ENCODE measurements around the gene TACR1. TPM values are rescaled to one million over a fixed set of nuclear protein-coding genes. Genes with fewer than 3 reads are reported as not detected.

Gene TACR1
- total and polyA plus RNA-seq, 2 of the 8 experiments (the other 6 are each of a cell fraction or from before 2014, with no cell fraction given) = 0.09 to 0.37 TPM

GRCh38 chr2:75221862-75222261 is 22.5 kb upstream of the TACR1 start:
- H3K14ac ChIP-seq (ENCODE audit: insufficient read length) = no peak overlapping the region
- H3K4me2 ChIP-seq (ENCODE audit: insufficient read depth in 1 of 2, low read depth in 2 of 2, low read length in 2 of 2) = no peak overlapping the region
- H2AFZ ChIP-seq (ENCODE audit: low read length) = peak overlapping the region; percentile 46; the same call in 1 of the 2 replicates
- no peak overlapping the region for H3K4ac ChIP-seq (replicated peaks; ENCODE audit: insufficient read length, low read depth, low read length)
- no peak overlapping the region for H2BK12ac ChIP-seq (ENCODE audit: low read depth, low read length)
- H3K23ac ChIP-seq (ENCODE audit: insufficient read length) = no peak overlapping the region
- H4K91ac ChIP-seq (replicated peaks; ENCODE audit: insufficient read length, low read length) = peak overlapping the region; percentile 19
- H3K79me1 ChIP-seq (ENCODE audit: low read depth, low read length) = no peaks in the 10 kb centered on the region
- 0 out of 2 replicates have a peak overlapping the region, but pooled peaks have one; percentile 29 for H2BK20ac ChIP-seq (ENCODE audit: low read length)
- no peak overlapping the region for H3K18ac ChIP-seq (ENCODE audit: extremely low read depth, low read length)
- no peaks in the 10 kb centered on the region for H3K27me3 ChIP-seq (replicated peaks in 1 of 4; ENCODE audit: control insufficient read depth in 3 of 4, extremely low read depth in 1 of 4, insufficient read depth in 3 of 4, low read length in 3 of 4)
- no peak overlapping the region for H2BK15ac ChIP-seq (ENCODE audit: low read length)
- no peaks in the 10 kb centered on the region for H3K79me2 ChIP-seq (ENCODE audit: control insufficient read depth in 1 of 2, insufficient read depth in 2 of 2, low read length in 2 of 2)
- H4K20me1 ChIP-seq (replicated peaks in 1 of 2; ENCODE audit: control insufficient read depth in 1 of 2, insufficient read depth in 2 of 2, low read length in 2 of 2) = no peaks in the 10 kb centered on the region
- no peak for DNase-seq (ENCODE audit: low read depth in 1 of 2, low spot score in 2 of 2)
- ChIA-PET POLR2A (ENCODE audit: partially characterized antibody) (no interaction called here), CTCF (ENCODE audit: partially characterized antibody) (interaction anchor here (0.6 kb wide), 1 partner anchor 158 kb away, joined by 3 read pairs; no protein-coding TSS in a partner anchor)
- no peak overlapping the region for H3K27ac ChIP-seq (ENCODE audit: low read depth, low read length)
- H2BK120ac ChIP-seq (replicated peaks; ENCODE audit: low read depth, low read length) = no peak overlapping the region
- H3K9ac ChIP-seq (replicated peaks in 1 of 4; ENCODE audit: extremely low read depth in 1 of 4, low read depth in 3 of 4, low read length in 3 of 4) = no peak overlapping the region
- H3K4me1 ChIP-seq (replicated peaks in 1 of 4; ENCODE audit: control insufficient read depth in 3 of 4, insufficient read depth in 4 of 4, low read length in 3 of 4) = no peaks in the 10 kb centered on the region
- WGBS, 2 experiments (ENCODE audit: extremely low coverage in 1 of 2, insufficient coverage in 1 of 2, insufficient read length in 1 of 2, insufficient replicate concordance in 2 of 2, low coverage in 1 of 2, low lambda C conversion rate in 2 of 2, missing lambda C conversion rate in 1 of 2) = 90% methylated on average over 3 of the region's 3 CpGs; no CpG with 5 or more reads in 1 of the 2 experiments
- peaks cover 6 to 7% of the 10 kb centered on the region in 2 experiments; a peak in 3 of 4 replicates for H3K9me3 ChIP-seq (ENCODE audit: insufficient read depth in 2 of 2, low read depth in 1 of 2, low read length in 1 of 2)
- H3K4me3 ChIP-seq (ENCODE audit: extremely low read depth in 1 of 4, insufficient read depth in 2 of 4, low read depth in 3 of 4, low read length in 4 of 4) = no peak overlapping the region
- FAIRE-seq = no peak
- no peak overlapping the region for H3K56ac ChIP-seq (replicated peaks; ENCODE audit: insufficient read length, low read depth, low read length)
- H3K36me3 ChIP-seq (ENCODE audit: control insufficient read depth in 2 of 4, insufficient read depth in 4 of 4, low read length in 3 of 4) = no peaks in the 10 kb centered on the region
- H2BK5ac ChIP-seq (ENCODE audit: low read depth, low read length) = no peak overlapping the region
- H4K8ac ChIP-seq (ENCODE audit: extremely low read depth, insufficient read depth, low read length) = no peak overlapping the region
- H2AK5ac ChIP-seq (ENCODE audit: low read depth, low read length) = no peak overlapping the region; the same call in 1 of the 2 replicates
- H4K5ac ChIP-seq (ENCODE audit: insufficient read length, low read depth, low read length) = no peak overlapping the region
- H3K23me2 ChIP-seq (ENCODE audit: low read depth, low read length) = no peaks in the 10 kb centered on the region
- TF ChIP-seq RFX5 (IDR thresholded peaks at IDR 0.05; ENCODE audit: borderline replicate concordance, low read depth, low read length) = no peak
- no peak for TF ChIP-seq TCF12 (IDR thresholded peaks at IDR 0.05; ENCODE audit: low read depth, low read length)
- no peak for TF ChIP-seq KDM5A (IDR thresholded peaks at IDR 0.05; ENCODE audit: low read length)
- no peak for TF ChIP-seq CBX8 (IDR thresholded peaks at IDR 0.05; ENCODE audit: borderline replicate concordance, low read depth, low read length)
- TF ChIP-seq CEBPB (IDR thresholded peaks at IDR 0.05; ENCODE audit: low read depth, low read length) = no peak
- no peak for TF ChIP-seq ZNF274 (IDR thresholded peaks at IDR 0.05; ENCODE audit: borderline replicate concordance, extremely low read depth, low read length)
- TF ChIP-seq HDAC6 (IDR thresholded peaks at IDR 0.05; ENCODE audit: low read depth, low read length) = no peak
- no peak for TF ChIP-seq USF2 (IDR thresholded peaks at IDR 0.05; ENCODE audit: low read length)
- no peak for TF ChIP-seq CBX5 (IDR thresholded peaks at IDR 0.05; ENCODE audit: low read depth, low read length)
- TF ChIP-seq EZH2 (IDR thresholded peaks at IDR 0.05; ENCODE audit: low read depth, low read length, severe bottlenecking) = no peak
- TF ChIP-seq KDM1A (IDR thresholded peaks at IDR 0.05; ENCODE audit: borderline replicate concordance, low read length) = no peak
- TF ChIP-seq BACH1 (IDR thresholded peaks at IDR 0.05; ENCODE audit: low read length) = no peak

Data from H1 (cell line).